Measurements from ENCODE around the gene TMEM255A.
A peak's percentile ranks its signal among the peaks of the same experiment; 100 is the strongest.
"Not testable (repeated sequence)": the region's sequence is repeated elsewhere in the genome, so short reads cannot be mapped to it uniquely, and the experiment has no call there.

The TMEM255A gene

DNA sequence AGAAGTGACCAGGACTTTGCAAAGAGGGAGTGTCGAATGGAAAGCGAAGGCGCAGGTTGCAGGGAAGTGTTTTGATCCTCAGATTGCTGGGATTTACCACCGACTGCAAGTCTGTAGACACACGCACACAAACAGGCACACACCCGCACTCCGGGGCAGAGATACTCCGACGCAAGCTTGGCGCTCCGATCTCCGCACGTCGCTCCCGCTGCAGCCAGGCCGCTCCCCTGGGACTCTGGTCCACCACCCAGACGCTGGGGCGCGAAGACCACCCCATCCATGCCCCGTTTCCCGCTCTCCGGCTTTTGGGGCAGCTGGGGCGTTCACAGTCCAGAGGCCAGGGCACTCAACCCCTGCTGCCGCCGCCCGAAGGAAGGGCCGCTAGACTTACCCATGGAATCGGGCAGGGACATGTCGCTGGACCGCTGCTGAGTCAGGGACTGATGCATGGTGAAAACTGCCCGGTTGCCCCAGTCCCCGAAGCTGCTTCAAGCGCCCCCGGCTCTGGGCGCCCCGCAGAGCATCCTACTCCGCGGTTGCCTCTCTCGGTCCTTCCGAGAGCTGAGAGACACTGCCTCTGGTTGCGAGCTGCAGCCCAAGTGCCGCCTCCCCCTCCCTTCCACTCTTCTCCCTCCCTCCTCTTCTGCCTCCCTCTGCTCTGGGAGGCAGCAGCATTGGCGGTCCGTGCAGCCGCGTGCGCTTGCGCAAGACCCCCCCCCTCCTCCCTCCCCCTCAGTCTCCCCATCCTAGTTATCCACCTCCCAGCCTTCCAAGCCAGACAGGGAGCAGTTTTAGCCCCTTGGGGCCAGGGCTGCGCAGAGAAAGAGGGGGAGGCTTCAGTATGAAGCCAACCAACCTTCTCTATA is at the start of gene TMEM255A:
Gene TMEM255A (minus strand): TSS at position 601 of the 866 bp plus-strand sequence. CDS start 152 bp downstream, at position 449.
- no peak for DNase-seq

DNA sequence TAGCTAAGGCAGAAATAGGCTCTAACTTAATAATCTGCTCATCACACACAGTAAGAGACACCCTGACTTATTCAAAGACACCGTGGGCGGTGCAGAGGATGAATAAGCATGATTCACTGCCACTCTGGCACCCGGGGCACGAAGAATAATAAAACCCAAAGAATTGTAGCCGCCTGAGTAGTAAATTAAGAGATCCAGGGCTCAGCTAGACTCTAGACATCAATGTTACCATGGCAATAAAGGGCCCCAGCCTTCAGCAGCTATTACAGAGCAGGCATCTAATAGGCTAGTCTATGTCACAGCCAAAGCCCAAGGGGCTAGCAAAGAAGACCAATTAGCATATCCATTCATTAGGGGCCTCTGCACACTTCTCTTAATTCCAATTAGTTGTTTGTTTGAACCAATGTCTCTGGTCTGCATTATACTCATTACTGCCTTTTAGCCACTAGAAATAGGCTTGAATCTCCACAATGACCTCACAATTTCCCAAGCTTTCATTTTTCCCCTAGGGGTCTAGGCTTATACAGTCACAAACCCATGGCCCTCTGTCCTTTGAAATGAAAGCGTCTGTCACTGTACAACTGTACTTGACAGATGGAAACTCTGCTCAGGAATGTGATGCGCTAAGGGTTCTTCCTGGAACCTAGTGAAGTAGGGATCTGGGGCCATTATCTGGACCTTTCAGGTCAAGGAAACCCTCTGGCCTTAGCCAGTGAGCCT is 47.6 kb upstream of the TMEM255A start:
- DNase-seq, result peak; percentile 3

DNA sequence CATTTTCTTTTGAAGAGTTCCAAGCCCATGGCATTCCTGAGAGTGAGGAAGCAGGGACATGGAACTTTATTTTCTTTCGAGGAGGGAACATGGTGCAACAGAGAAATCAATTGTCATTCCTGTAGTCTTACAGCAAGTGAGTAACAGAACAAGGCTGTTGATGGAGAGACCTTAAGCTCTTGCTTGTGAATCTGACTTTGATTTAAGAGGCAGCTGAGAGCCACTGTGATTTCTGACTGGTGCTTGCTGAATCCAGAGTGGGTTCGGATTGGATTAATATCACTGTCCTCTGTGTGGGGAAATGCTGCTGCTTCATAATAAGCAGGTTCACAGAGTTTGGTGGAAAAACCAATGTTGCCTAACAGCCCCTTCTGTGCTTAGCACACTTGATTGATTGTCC is 45.9 kb upstream of the TMEM255A start:
- no peak for DNase-seq

DNA sequence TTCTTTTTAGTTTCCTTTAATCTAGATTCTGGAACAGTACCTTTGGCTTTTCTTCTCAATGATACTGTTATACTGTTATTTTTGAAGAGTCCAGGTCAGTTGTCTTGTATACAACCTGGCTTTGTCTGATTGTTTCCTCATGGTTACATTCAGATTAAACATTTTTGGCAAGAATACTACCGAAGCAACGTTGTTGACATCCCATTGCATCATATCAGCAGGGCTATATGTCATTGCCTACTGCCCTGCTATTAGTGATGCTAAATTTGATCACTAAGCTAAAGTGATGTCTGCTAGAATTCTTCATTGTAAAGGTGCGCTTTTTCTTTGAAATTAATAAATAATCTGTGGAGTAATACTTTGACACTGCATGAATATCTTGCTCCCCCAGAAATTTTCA is 44.8 kb upstream of the TMEM255A start:
- DNase-seq, result no peak

DNA sequence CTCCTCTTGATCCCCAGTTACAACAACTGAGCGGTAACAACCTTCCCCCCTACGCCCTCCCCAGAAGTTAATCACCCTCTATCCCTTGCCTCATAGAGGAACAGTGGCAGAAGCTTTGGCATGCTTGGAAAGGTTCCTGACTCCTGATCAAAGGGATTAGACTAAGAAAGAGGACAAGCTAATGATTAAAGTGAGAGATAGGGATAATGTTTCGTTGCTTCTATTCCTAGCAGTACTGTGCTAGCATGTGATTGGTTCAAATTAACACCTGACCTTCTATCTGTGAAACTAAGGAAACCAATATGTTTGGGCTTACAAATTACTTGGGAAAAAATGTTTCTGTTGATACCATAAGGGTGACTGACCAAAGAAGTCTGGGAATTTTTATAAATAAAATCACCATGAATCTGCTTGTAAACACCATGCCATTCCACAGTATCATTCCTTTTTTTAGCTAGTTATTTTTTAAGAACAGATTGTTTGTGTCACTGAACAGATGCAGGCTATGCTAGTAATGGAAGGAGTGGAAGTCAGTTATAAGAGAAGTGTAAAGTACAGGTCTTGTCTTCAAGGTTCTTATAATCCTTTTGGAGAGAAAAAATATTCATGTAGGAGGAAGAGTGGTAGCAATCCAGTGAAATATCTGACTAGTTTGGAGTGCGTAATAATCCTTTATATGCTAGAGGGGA is 39.3 kb upstream of the TMEM255A start:
- DNase-seq, result no peak

DNA sequence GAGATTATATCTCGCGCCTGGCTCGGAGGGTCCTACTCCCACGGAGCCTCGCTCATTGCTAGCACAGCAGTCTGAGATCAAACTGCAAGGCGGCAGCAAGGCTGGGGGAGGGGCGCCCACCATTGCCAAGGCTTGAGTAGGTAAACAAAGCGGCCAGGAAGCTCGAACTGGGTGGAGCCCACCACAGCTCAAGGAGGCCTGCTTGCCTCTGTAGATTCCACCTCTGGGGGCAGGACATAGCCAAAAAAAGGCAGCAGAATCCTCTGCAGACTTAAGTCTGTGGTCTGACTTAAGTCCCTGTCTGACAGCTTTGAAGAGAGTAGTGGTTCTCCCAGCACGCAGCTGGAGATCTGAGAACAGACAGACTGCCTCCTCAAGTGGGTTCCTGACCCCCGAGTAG is 33.3 kb upstream of the TMEM255A start:
- not testable (repeated sequence) for DNase-seq

DNA sequence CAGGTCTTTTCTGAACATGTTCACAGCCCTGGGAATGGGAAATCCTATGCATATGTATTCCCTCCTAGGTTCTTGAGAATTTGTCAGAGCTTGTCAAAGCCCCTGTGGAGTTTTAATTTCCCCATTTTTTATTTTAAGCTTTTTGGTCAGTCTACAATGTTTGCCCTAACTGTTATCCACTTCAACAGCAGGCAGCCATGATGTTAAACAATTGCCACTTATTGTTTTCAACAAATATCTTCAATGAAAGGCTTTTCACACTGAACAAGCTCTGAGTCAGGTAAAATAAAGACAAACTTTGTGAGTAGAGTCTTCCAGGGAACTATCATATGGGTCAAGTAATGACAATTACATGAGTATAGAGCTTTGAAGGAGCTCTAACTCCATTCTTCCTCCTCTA is 25.6 kb upstream of the TMEM255A start:
- DNase-seq, result no peak

DNA sequence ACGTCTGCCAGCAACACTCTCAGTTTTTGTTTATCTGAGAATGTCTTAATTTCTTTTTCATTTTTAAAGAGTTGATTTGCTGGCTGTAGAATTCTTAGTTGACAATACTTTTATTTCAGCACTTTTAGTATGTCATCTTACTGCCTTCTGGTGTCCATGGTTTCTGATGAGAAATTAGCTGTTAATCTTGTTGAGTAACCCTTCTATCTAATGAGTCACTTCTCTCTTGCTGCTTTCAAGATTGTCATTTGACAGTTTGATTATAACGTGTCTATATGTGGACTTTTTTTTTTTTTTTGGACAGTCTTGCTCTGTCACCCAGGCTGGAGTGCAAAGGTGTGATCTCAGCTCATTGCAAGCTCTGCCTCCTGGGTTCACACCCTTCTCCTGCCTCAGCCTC is 24.0 kb upstream of the TMEM255A start:
- no peak for DNase-seq

DNA sequence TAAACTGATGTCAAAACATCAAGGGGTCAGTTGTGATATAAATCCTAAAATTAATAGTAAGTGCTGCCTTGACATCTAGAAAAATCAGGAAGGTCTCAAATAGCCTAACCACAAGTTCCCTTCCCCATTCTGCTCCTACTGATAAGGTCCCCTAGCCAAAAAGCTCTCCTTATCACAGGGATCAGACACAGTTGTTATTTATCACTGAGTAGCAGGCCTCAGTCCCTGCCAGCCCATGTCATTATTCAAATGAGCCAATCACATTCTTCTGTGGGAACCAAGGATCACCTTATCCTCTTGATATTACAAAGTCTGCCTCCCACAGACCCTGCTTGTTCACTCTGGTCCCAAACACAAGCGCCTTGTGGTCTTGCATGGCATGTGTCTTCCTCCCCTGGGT is 23.3 kb upstream of the TMEM255A start:
- no peak for DNase-seq

DNA sequence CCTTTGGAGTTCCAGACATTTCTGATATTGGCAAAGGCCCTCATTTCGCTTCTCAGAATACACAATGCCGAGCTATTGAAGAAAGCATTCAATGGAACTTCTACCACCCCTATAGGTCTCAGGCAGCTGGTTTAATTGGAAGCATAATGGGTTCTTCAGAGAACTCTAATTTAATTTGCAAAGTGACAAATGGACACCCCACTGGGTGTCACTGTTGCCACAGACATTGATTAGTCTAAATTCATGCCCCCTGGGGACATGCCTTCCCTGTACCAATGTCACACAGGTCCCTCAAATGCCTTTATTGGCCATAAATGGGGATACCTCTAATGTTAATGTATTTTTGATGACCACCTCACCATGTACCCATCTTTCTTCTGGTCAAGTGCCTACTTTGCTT is 22.9 kb upstream of the TMEM255A start:
- no peak for DNase-seq

DNA sequence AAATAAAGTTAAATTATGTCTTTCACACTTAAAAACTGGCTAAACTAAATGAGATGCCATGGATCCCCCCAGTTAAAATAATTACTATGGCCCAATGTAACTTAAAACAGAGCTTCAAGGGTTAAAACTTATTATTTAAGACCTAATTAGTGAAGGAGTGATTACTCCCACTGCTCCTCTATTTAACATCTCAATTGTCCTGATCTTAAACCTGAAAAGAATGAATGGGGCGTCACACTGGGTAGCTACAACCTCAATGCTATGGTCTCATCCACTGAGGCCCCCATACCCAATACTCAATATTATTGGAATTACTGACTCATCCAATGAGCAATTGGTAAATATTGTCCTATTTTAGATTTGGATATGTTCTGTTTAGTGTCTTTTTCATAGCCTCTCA is 21.1 kb upstream of the TMEM255A start:
- no peak for DNase-seq

DNA sequence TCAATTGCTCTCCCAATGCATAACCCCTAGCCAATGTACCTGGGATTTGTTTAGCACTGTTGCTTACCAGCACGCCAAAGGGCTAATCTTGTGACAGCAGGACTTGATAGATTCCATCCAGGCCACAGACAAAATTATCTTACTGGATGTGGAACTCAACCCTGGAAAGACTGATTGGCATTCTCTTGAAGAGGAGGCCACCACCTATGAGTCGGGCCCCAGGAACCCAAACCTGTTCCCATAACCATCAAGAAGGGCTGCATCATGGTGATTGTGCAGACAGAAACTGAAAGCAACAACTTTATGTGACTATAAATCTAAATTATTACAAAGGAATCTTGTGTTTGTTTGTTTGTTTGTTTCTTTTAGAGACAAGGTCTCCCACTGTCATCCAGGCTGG is 19.9 kb upstream of the TMEM255A start:
- DNase-seq, result no peak

DNA sequence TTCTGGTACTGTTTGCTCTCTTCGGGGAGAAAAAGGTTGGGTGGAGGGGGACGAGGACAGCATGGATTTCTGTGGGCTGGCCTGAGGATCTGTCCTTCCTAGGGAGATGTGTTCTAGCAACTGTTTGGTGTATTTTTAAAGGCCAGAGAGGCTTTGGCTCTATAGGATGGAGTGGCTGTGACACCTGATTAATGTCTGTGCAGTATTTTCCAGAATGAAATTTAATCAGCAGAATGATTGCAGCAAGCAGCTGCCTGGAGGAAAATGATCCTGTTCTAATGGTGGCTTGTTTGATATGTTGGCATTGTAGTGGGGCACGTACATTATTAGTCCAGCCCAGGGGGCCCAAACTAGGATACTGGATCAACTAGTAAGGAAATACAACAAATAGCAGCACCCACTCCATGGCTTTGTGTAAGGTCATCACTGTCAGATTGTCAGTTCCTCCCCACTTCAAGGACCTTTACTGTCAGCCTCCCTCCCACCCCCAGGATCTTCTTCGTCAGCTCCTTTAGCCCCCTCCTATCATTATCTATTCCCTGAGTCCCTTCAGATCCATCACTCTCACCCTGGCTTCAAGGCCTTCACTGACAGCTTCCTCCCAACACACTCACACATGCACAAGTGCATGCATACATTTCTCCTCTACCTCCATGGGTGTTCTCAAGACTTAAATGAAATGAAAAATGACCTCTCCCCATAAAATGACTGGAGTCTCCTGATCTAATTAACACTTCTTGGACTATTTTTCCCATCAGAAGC is 10.4 kb upstream of the TMEM255A start:
- no peak for DNase-seq

DNA sequence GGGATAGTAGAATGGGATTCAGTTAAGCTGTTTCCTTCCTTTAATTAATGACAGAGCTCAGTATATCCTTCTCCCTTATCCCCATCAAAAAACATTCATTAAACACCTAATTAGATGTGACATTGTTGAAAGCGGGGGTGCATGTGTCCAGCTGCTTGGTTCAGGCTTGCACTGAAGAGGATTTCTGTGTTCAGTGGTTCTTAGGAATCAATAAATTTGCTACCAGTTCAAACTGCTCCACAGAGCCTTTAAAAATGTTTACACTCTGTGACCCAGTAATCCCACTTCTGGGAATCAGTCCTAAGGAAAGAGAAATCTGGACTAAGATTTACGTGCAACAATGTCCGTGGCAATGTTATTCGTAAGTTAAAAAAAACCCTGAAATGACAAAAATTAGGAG is 7.2 kb upstream of the TMEM255A start:
- DNase-seq, result no peak

DNA sequence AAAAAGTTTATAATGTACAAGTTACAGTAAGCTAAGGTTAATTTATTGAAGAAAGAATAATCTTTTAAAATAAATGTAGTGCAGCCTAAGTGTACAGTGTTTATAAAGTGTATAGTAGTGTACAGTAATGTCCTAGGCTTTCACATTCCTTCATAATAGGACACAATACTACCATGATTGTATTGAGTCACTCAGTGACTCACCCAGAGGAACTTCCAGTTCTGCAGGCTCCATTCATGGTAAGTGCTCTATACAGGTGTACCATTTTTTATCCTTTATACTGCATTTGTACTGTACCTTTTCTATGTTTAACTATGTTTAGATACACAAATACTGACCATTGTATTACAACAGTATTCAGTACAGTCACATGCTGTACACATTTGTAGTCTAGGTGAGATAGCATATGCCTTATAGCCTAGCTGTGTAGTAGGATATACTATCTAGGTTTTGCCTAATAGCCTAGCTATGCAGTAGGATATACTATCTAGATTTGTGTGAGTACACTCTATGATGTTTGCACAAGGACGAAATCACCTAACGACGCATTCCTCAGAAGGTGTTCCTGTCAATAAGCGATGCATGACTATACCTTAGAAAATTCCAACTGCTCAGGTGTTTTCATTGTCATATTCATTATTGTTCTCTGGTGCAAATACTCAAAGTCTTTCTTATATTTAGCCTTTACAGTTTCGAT is 5.5 kb upstream of the TMEM255A start:
- peak; percentile 37 for DNase-seq

DNA sequence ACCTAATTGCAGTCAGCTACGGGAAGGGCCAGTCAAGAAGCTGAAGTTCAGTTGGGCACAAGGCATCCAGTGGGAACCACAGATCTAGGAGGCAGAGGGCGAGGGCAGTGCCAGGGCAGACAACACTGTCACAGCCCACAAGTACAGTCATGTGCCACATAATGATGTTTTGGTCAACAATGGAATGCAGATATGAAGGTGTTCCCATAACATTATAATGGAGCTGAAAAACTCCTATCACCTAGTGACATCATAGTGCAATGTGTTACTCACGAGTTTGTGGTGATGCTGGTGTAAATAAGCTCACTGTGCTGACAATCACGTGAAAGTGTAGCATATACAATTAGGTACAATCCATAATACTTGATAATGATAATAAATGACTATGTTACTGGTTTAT is 4.5 kb upstream of the TMEM255A start:
- DNase-seq, result no peak

DNA sequence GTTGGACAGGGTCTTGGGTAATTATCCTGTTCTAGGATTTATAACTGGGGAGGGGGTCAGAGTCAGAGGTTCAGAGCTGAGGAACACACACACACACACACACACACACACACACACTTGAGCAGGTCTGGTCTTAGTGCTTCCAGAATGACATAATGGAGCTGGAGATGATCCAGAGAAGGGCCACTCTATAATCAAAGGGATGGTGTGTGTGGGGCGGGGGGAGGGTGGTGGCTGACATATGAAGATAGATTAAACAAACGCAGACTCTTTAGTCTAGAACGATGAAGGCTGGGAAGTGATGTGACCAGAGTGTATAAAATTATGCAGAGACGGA is 434 bp upstream of the TMEM255A start:
- DNase-seq, result no peak

DNA sequence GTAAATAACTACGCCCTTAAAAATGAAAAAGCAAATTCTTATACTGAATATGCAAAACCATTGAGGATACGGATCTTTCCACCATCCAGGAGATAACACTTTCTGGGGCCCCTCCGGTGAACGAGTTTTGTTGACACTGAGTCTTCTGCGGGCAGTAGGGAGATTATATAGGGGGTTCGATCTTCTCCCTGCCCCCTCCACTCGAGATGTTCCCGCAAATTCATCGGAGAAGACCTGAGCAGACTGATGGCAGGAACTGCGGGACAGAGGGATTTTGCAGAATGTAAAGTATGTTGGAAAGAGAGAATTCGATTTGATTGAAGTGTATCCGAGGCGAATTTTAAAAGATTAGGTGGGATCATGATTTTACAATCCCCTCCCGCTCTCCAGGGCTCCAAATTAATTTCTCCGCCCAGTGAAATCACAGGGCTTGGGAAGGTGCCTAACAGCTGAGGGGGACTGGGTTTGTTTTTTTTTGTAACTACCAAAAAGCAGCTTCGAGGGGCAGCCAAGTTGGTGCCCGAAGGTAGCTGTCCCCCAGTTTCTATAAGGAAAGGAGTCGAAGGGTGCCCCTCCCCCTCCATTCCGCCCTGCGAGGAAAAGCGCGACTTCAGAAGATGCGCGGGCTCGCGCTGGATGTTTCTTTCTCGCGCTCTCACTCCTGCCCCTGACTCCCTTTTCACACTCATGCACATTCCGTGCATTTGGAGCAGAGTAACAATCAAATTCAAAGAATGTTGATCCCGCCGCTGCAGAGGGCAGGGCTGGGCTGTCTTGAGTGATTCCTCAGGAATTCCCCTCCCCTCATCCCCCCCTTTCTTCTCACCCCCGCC is 1.2 kb downstream of the TMEM255A start:
- DNase-seq, result no peak

DNA sequence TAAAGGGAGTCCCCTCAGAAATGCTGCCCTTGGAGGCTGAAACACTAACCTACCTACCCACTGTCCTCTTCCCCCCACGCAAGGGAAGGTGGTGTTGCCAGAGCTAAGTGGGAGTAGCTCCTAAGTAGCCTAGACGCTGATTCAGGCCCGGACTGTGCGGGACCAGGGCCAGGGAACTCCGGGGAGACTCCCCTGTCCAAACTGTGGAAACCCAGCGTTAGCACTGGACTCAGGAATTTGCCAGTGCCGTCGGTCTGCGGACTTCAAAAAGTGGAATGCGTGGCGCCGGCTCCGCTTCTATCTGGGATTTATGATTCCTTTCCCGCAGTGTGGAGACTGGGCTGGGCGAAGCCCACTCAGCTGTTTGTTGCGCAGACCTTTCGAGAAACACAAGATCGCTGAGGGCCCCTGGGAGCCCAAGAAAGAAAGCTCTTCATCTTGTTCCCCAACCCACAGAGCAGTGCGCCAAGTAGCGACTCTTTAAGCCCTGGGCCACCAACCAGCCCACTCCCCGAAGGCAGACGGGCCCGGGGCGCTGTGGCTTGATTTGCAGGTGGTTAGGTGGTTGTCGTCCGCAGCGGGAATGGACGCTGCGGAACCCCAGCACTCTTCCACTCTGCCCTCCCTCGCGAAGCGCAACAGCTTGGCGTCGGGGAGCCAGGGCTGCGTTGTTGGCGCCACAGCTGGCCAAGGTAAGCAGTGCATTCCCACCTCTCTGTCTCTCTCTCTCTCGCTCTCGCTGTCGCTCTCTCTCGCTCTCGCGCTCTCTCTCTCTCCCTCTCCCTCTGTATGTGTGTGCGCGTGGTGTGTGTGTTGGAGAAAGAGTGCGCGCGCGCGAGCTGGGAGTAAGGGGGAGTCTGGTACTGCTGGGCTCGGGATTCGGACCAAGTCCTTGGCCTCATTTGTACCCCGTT is 2.0 kb downstream of the TMEM255A start:
- DNase-seq, result peak; percentile 9

DNA sequence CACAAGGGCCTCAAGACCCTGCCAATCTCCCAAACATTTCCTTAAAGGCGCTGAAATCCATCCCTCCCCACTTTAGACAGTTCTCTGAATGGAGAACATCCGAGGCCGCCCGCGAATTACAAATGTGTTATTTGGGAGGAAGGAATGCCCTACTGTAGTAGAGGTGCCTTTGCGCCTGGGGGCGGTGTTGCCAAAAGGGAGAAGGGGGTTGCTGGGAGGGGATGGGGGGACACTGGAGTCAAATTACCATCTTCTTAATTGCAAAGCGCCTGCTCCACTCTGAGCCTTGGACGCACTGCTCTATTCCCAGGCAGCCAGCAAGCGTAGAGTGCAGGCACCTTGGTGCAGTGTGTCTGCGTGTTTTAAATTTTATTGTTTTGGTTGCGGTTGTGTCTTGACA is 2.7 kb downstream of the TMEM255A start:
- DNase-seq, result no peak

Data from HCEC 1CT (cell line).